ENCODE measurements around the gene EPHB1. TPM values are rescaled to one million over a fixed set of nuclear protein-coding genes. Genes with fewer than 3 reads are reported as not detected.

EPHB1 gene
- total RNA-seq, 4 donors from 2014 or later, result 0.82 to 2.2 (median 1.2) TPM

- no peaks in the 10 kb centered on the region for H3K9me3 ChIP-seq
- TF ChIP-seq POLR2AphosphoS5 (IDR thresholded peaks at IDR 0.05), result no peak
- TF ChIP-seq, protein P1, sequence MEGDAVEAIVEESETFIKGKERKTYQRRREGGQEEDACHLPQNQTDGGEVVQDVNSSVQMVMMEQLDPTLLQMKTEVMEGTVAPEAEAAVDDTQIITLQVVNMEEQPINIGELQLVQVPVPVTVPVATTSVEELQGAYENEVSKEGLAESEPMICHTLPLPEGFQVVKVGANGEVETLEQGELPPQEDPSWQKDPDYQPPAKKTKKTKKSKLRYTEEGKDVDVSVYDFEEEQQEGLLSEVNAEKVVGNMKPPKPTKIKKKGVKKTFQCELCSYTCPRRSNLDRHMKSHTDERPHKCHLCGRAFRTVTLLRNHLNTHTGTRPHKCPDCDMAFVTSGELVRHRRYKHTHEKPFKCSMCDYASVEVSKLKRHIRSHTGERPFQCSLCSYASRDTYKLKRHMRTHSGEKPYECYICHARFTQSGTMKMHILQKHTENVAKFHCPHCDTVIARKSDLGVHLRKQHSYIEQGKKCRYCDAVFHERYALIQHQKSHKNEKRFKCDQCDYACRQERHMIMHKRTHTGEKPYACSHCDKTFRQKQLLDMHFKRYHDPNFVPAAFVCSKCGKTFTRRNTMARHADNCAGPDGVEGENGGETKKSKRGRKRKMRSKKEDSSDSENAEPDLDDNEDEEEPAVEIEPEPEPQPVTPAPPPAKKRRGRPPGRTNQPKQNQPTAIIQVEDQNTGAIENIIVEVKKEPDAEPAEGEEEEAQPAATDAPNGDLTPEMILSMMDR (IDR thresholded peaks at IDR 0.05), result no peak
- TF ChIP-seq EP300 (IDR thresholded peaks at IDR 0.05; ENCODE audit: low read depth), result no peak
- no peak for TF ChIP-seq POLR2A (IDR thresholded peaks at IDR 0.05)
- intact Hi-C loops (cut with DNase I; ENCODE audit: low total_unique reads), result no loop called here
Measured at GRCh38 chr3:135009014-135009413, 214.0 kb downstream of the EPHB1 start.

DNA sequence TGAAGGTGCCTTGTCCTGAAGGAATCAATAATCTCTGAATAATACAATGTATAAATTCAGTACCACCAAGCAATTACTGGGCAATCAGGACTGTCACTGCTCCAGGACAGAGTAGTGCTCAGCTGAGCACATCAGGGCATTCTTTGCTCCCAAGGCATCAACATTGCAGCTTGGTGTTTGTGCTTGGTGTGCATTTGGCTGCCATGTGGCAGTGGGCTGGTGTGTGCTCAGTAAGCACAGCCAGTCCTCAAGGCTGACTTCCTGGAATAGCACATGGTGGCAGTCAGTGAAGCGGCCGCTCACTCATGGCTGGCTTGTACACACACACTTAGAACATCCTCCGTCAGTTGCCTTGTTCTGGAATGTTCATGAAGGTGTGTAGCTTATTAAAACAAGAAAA, 217.0 kb downstream of the EPHB1 start:
- Histone ChIP-seq H3K4me1 (no peaks in the 10 kb centered on the region), H3K9me3 (no peaks in the 10 kb centered on the region), H3K27ac (no peak overlapping the region), H3K36me3 (no peaks in the 10 kb centered on the region), H3K27me3 (no peaks in the 10 kb centered on the region), H3K4me3 (no peak overlapping the region)
- TF ChIP-seq, protein P1 (IDR thresholded peaks at IDR 0.05), result no peak
- TF ChIP-seq POLR2AphosphoS5 (IDR thresholded peaks at IDR 0.05) (no peak), POLR2A (IDR thresholded peaks at IDR 0.05) (no peak), EP300 (IDR thresholded peaks at IDR 0.05; ENCODE audit: low read depth) (no peak)
- intact Hi-C loops (cut with DNase I; ENCODE audit: low total_unique reads) (no loop called here), in situ Hi-C loops (cut with MboI; ENCODE audit: low pct_ligation_motif_present in 1 of 4, low pct_unique_long_range_greater_than_20kb in 1 of 4, low sequenced_read_pairs in 3 of 4) (no loop called here)
- WGBS, 2 donors (ENCODE audit: low coverage in 1 of 2), result 96 to 100% methylated on average over 1 to 3 of the region's 3 CpGs
- no peak for DNase-seq

More at GRCh38 chr3:135009014-135009413, 214.0 kb downstream of the EPHB1 start:
- 63% methylated on average over 2 of the region's 2 CpGs; no CpG with 5 or more reads in 1 of the 2 donors for WGBS, 2 donors (ENCODE audit: low coverage in 1 of 2)
- Histone ChIP-seq H3K27me3 (no peaks in the 10 kb centered on the region), H3K4me1 (no peaks in the 10 kb centered on the region), H3K36me3 (no peaks in the 10 kb centered on the region), H3K4me3 (no peak overlapping the region), H3K27ac (no peak overlapping the region)
- in situ Hi-C loops (cut with MboI; ENCODE audit: low pct_ligation_motif_present in 1 of 4, low pct_unique_long_range_greater_than_20kb in 1 of 4, low sequenced_read_pairs in 3 of 4), result no loop called here
- DNase-seq, result no peak

GRCh38 chr3:135013206-135013605, 218.1 kb downstream of the EPHB1 start:
- Histone ChIP-seq H3K27ac (no peak overlapping the region), H3K4me3 (no peak overlapping the region), H3K36me3 (no peaks in the 10 kb centered on the region), H3K27me3 (no peaks in the 10 kb centered on the region), H3K4me1 (no peaks in the 10 kb centered on the region), H3K9me3 (no peaks in the 10 kb centered on the region)
- WGBS, 2 donors (ENCODE audit: low coverage in 1 of 2), result 94% methylated on average over 8 of the region's 8 CpGs; no CpG with 5 or more reads in 1 of the 2 donors
- no peak for DNase-seq
- intact Hi-C loops (cut with DNase I; ENCODE audit: low total_unique reads) (no loop called here), in situ Hi-C loops (cut with MboI; ENCODE audit: low pct_ligation_motif_present in 1 of 4, low pct_unique_long_range_greater_than_20kb in 1 of 4, low sequenced_read_pairs in 3 of 4) (no loop called here)
- TF ChIP-seq POLR2AphosphoS5 (IDR thresholded peaks at IDR 0.05), result no peak
- TF ChIP-seq EP300 (IDR thresholded peaks at IDR 0.05; ENCODE audit: low read depth), result no peak
- TF ChIP-seq POLR2A (IDR thresholded peaks at IDR 0.05), result no peak
- TF ChIP-seq, protein P1 (IDR thresholded peaks at IDR 0.05), result no peak

- H3K36me3 ChIP-seq, result no peaks in the 10 kb centered on the region
- no peaks in the 10 kb centered on the region for H3K9me3 ChIP-seq
- H3K27me3 ChIP-seq, result no peaks in the 10 kb centered on the region
- intact Hi-C loops (cut with DNase I; ENCODE audit: low total_unique reads) (no loop called here), in situ Hi-C loops (cut with MboI; ENCODE audit: low pct_ligation_motif_present in 1 of 4, low pct_unique_long_range_greater_than_20kb in 1 of 4, low sequenced_read_pairs in 3 of 4) (no loop called here)
- no peak overlapping the region for H3K4me3 ChIP-seq
- TF ChIP-seq EP300 (IDR thresholded peaks at IDR 0.05; ENCODE audit: low read depth), result no peak
- TF ChIP-seq POLR2AphosphoS5 (IDR thresholded peaks at IDR 0.05), result no peak
- TF ChIP-seq POLR2A (IDR thresholded peaks at IDR 0.05), result no peak
- TF ChIP-seq, protein P1 (IDR thresholded peaks at IDR 0.05), result no peak
- H3K4me1 ChIP-seq, result no peaks in the 10 kb centered on the region
- H3K27ac ChIP-seq, result no peak overlapping the region
- DNase-seq, result no peak
- WGBS, 2 donors (ENCODE audit: low coverage in 1 of 2), result 0% methylated on average over 1 of the region's 1 CpG; no CpG with 5 or more reads in 1 of the 2 donors
Measured at GRCh38 chr3:135014566-135014965, 219.5 kb downstream of the EPHB1 start.

All from transverse colon (tissue), 4 donors.